Gastrocnemius medialis (tissue), 4 donors: ENCODE data around the gene PTPN11.

Source experiments
- POLR2A ChIP-seq, 2 donors: fragments of 450-650 bp; IDR thresholded peaks; one replicate each; pipeline ENCODE4 v1.6.1; 2017; ENCODE audit warnings: antibody characterized with exemption in 2 of 2, mild to moderate bottlenecking in 2 of 2, moderate library complexity in 2 of 2
- TF ChIP-seq, protein P1 (sequence below), 5 experiments: fragments of 450-650 bp in 3 of 5; fragments of 200-600 bp in 2 of 5; sonication (generic) in 2 of 5; IDR thresholded peaks in 4 of 5; conservative IDR thresholded peaks in 1 of 5; 1 replicate in 4 of 5; 2 replicates in 1 of 5; pipeline ENCODE4 v1.5.1; 2016 to 2019; ENCODE audit warnings: antibody characterized with exemption in 5 of 5, mild to moderate bottlenecking in 3 of 5, moderate library complexity in 3 of 5

- TF ChIP-seq, protein P1, sequence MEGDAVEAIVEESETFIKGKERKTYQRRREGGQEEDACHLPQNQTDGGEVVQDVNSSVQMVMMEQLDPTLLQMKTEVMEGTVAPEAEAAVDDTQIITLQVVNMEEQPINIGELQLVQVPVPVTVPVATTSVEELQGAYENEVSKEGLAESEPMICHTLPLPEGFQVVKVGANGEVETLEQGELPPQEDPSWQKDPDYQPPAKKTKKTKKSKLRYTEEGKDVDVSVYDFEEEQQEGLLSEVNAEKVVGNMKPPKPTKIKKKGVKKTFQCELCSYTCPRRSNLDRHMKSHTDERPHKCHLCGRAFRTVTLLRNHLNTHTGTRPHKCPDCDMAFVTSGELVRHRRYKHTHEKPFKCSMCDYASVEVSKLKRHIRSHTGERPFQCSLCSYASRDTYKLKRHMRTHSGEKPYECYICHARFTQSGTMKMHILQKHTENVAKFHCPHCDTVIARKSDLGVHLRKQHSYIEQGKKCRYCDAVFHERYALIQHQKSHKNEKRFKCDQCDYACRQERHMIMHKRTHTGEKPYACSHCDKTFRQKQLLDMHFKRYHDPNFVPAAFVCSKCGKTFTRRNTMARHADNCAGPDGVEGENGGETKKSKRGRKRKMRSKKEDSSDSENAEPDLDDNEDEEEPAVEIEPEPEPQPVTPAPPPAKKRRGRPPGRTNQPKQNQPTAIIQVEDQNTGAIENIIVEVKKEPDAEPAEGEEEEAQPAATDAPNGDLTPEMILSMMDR (IDR thresholded peaks at IDR 0.05 in 4 of 5, conservative IDR thresholded peaks at IDR 0.05 in 1 of 5), result no peak
- no peak for TF ChIP-seq POLR2A (IDR thresholded peaks at IDR 0.05)
Measured at GRCh38 chr12:112537710-112538396, 119.1 kb downstream of the PTPN11 start.
